ENCODE data around the gene CRX. TPM values are rescaled to one million over a fixed set of nuclear protein-coding genes. Genes with fewer than 3 reads are reported as not detected.

The CRX gene
- total RNA-seq, 1 experiment from 2014 or later, result not detected

GRCh38 chr19:47832723-47833122, 11.0 kb downstream of the CRX start:
- Mint-ChIP-seq H3K27me3 (ENCODE audit: insufficient read depth, unreplicated experiment) (no peaks in the 10 kb centered on the region), H3K9me3 (ENCODE audit: unreplicated experiment) (no peaks in the 10 kb centered on the region), H3K4me3 (ENCODE audit: unreplicated experiment) (no peak overlapping the region), H3K4me1 (ENCODE audit: low read depth, unreplicated experiment) (no peaks in the 10 kb centered on the region), H3K27ac (ENCODE audit: unreplicated experiment) (no peak overlapping the region), H3K36me3 (ENCODE audit: insufficient read depth, unreplicated experiment) (no peaks in the 10 kb centered on the region)
- no peak for TF ChIP-seq CTCF (IDR thresholded peaks at IDR 0.05; ENCODE audit: insufficient read depth in 1 of 2, low read depth in 1 of 2, low read length in 1 of 2, severe bottlenecking in 1 of 2, unreplicated experiment in 1 of 2)
- no peaks in the 10 kb centered on the region for H3K4me1 ChIP-seq
- H3K36me3 ChIP-seq (ENCODE audit: control insufficient read depth, insufficient read depth, low read length), result no peaks in the 10 kb centered on the region
- H3K4me3 ChIP-seq (ENCODE audit: low read depth, low read length), result no peak overlapping the region
- ChIA-PET CTCF (no interaction called here), POLR2A (no interaction called here)
- intact Hi-C loops (cut with micrococcal nuclease; ENCODE audit: unreplicated experiment), result no loop called here
- no peaks in the 10 kb centered on the region for H3K9me3 ChIP-seq
- no peaks in the 10 kb centered on the region for H3K27me3 ChIP-seq (replicated peaks; ENCODE audit: control insufficient read depth, insufficient read depth, low read length)
- DNase-seq, result no peak
- BruUV-seq (replicated peaks), result no TSS peak

- no peaks in the 10 kb centered on the region for H3K27me3 Mint-ChIP-seq (ENCODE audit: insufficient read depth, unreplicated experiment)
- POLR2A ChIA-PET, result no interaction called here
- BruUV-seq (replicated peaks), result no TSS peak
Observed at GRCh38 chr19:47836038-47836437, 14.3 kb downstream of the CRX start.

GRCh38 chr19:47839411-47839810, 17.7 kb downstream of the CRX start:
- no peaks in the 10 kb centered on the region for H3K4me1 Mint-ChIP-seq (ENCODE audit: low read depth, unreplicated experiment)
- H3K36me3 Mint-ChIP-seq (ENCODE audit: insufficient read depth, unreplicated experiment), result no peaks in the 10 kb centered on the region
- ChIA-PET CTCF (interaction anchor here (2.0 kb wide), 1 partner anchor 30 kb away, joined by 4 read pairs; no protein-coding TSS in a partner anchor), POLR2A (no interaction called here)
- no peak overlapping the region for H3K4me3 Mint-ChIP-seq (ENCODE audit: unreplicated experiment)
- intact Hi-C loops (cut with micrococcal nuclease; ENCODE audit: unreplicated experiment), result no loop called here
- no TSS peak for BruUV-seq (replicated peaks)
- no peaks in the 10 kb centered on the region for H3K9me3 Mint-ChIP-seq (ENCODE audit: unreplicated experiment)
- H3K4me1 ChIP-seq, result no peaks in the 10 kb centered on the region
- H3K9me3 ChIP-seq, result no peaks in the 10 kb centered on the region; the same call in 1 of the 2 replicates
- H3K27ac Mint-ChIP-seq (ENCODE audit: unreplicated experiment), result no peak overlapping the region
- DNase-seq, result no peak
- H3K27me3 Mint-ChIP-seq (ENCODE audit: insufficient read depth, unreplicated experiment), result peaks cover 7% of the 10 kb centered on the region
- H3K27me3 ChIP-seq (replicated peaks; ENCODE audit: control insufficient read depth, insufficient read depth, low read length), result no peaks in the 10 kb centered on the region
- H3K4me3 ChIP-seq (ENCODE audit: low read depth, low read length), result no peak overlapping the region
- no peaks in the 10 kb centered on the region for H3K36me3 ChIP-seq (ENCODE audit: control insufficient read depth, insufficient read depth, low read length)
- TF ChIP-seq CTCF (IDR thresholded peaks at IDR 0.05; ENCODE audit: insufficient read depth in 1 of 2, low read depth in 1 of 2, low read length in 1 of 2, severe bottlenecking in 1 of 2, unreplicated experiment in 1 of 2), result no peak

More at GRCh38 chr19:47836038-47836437, 14.3 kb downstream of the CRX start:
- TF ChIP-seq CTCF (IDR thresholded peaks at IDR 0.05; ENCODE audit: insufficient read depth in 1 of 2, low read depth in 1 of 2, low read length in 1 of 2, severe bottlenecking in 1 of 2, unreplicated experiment in 1 of 2), result no peak
- Mint-ChIP-seq H3K9me3 (ENCODE audit: unreplicated experiment) (no peaks in the 10 kb centered on the region), H3K36me3 (ENCODE audit: insufficient read depth, unreplicated experiment) (no peaks in the 10 kb centered on the region), H3K4me1 (ENCODE audit: low read depth, unreplicated experiment) (no peaks in the 10 kb centered on the region), H3K27ac (ENCODE audit: unreplicated experiment) (no peak overlapping the region), H3K4me3 (ENCODE audit: unreplicated experiment) (no peak overlapping the region)
- intact Hi-C loops (cut with micrococcal nuclease; ENCODE audit: unreplicated experiment), result no loop called here
- H3K4me1 ChIP-seq, result no peaks in the 10 kb centered on the region
- H3K27me3 ChIP-seq (replicated peaks; ENCODE audit: control insufficient read depth, insufficient read depth, low read length), result no peaks in the 10 kb centered on the region
- no peaks in the 10 kb centered on the region; the same call in 1 of the 2 replicates for H3K9me3 ChIP-seq
- no peak for DNase-seq
- no peaks in the 10 kb centered on the region for H3K36me3 ChIP-seq (ENCODE audit: control insufficient read depth, insufficient read depth, low read length)
- CTCF ChIA-PET, result interaction anchor here (0.6 to 0.7 kb wide), 2 partner anchors 13 to 245 kb away, joined by 3 to 5 read pairs; no protein-coding TSS in a partner anchor
- no peak overlapping the region for H3K4me3 ChIP-seq (ENCODE audit: low read depth, low read length)

Data from Caco-2 (cell line).